Adipose tissue (tissue), 3 donors: Measurements from ENCODE around the gene DHRSX. TPM values are rescaled to one million over a fixed set of nuclear protein-coding genes. Genes with fewer than 3 reads are reported as not detected.
"Not testable (repeated sequence)": the region's sequence is repeated elsewhere in the genome, so short reads cannot be mapped to it uniquely, and the experiment has no call there.

Source experiments
- H3K27ac ChIP-seq: one replicate; pipeline ENCODE4 v1.5.1; 2013; ENCODE audit warnings: low read depth, low read length
- WGBS, 3 donors: extraction: QIAGEN DNeasy Blood & Tissue Kit; methylation state at CpG; one replicate each; pipeline ENCODE4 v1.1.7; 2013; 5-methylcytosine and 5-hydroxymethylcytosine counted together
- polyA plus RNA-seq, 3 donors: library from polyadenylated mRNA; stranded (reverse); fragments of 200-250 nt; gene quantifications; one replicate each; pipeline ENCODE4 v1.2.3, GENCODE V29; 2013
- donor health status: healthy with polysubstance abuse.
- donor health status: Bipolar disorder and iron deficiency.
- donor health status: healthy.

DHRSX gene
- polyA plus RNA-seq, 3 donors: 9.0 to 22.4 (median 16.5) TPM

GRCh38 chrX:2395261-2395992 lies 105.3 kb downstream of the DHRSX start:
- 78 to 89% (median 88%) methylated on average over 19 of the region's 19 CpGs for WGBS, 3 donors
- H3K27ac ChIP-seq: no peak overlapping the region

GRCh38 chrX:2391869-2392606 lies 108.7 kb downstream of the DHRSX start:
- 79 to 86% (median 83%) methylated on average over 15 of the region's 15 CpGs for WGBS, 3 donors

GRCh38 chrX:2390754-2391153 lies 110.0 kb downstream of the DHRSX start:
- H3K27ac ChIP-seq: no peak overlapping the region
- WGBS, 3 donors: 98 to 99% (median 98%) methylated on average over 5 of the region's 5 CpGs

More at GRCh38 chrX:2391869-2392606, 108.7 kb downstream of the DHRSX start:
- H3K27ac ChIP-seq: no peak overlapping the region

- 95 to 96% (median 96%) methylated on average over 15 of the region's 15 CpGs for WGBS, 3 donors
These were observed 111.0 kb downstream of the DHRSX start for GRCh38 chrX:2389731-2390130.

GRCh38 chrX:2389324-2389723 lies 111.5 kb downstream of the DHRSX start:
- 95 to 96% (median 95%) methylated on average over 6 of the region's 6 CpGs for WGBS, 3 donors
- H3K27ac ChIP-seq: no peak overlapping the region

More at GRCh38 chrX:2389731-2390130, 111.0 kb downstream of the DHRSX start:
- not testable (repeated sequence) for H3K27ac ChIP-seq

GRCh38 chrX:2388669-2389068 lies 112.1 kb downstream of the DHRSX start:
- 79 to 90% (median 87%) methylated on average over 4 of the region's 4 CpGs for WGBS, 3 donors
- H3K27ac ChIP-seq: no peak overlapping the region

GRCh38 chrX:2387614-2388239 lies 113.0 kb downstream of the DHRSX start:
- H3K27ac ChIP-seq: no peak overlapping the region
- WGBS, 3 donors: 33 to 61% (median 60%) methylated on average over 6 of the region's 6 CpGs

GRCh38 chrX:2385224-2385623 lies 115.6 kb downstream of the DHRSX start:
- H3K27ac ChIP-seq: no peak overlapping the region
- WGBS, 3 donors: 63 to 87% (median 86%) methylated on average over 3 of the region's 3 CpGs

GRCh38 chrX:2384486-2384885 lies 116.3 kb downstream of the DHRSX start:
- WGBS, 3 donors: 86 to 97% (median 86%) methylated on average over 4 of the region's 4 CpGs
- H3K27ac ChIP-seq: no peak overlapping the region

- H3K27ac ChIP-seq: no peak overlapping the region
- 83 to 99% (median 88%) methylated on average over 3 of the region's 3 CpGs for WGBS, 3 donors
These were observed 117.0 kb downstream of the DHRSX start for GRCh38 chrX:2383735-2384134.

- H3K27ac ChIP-seq: no peak overlapping the region
- 100% methylated on average over 1 of the region's 1 CpG for WGBS, 3 donors
These were observed 117.6 kb downstream of the DHRSX start for GRCh38 chrX:2383144-2383543.

- not testable (repeated sequence) for H3K27ac ChIP-seq
- WGBS, 3 donors: 86 to 97% (median 95%) methylated on average over 3 of the region's 3 CpGs
These were observed 118.2 kb downstream of the DHRSX start for GRCh38 chrX:2382433-2383048.

GRCh38 chrX:2376166-2376565 lies 124.6 kb downstream of the DHRSX start:
- WGBS, 3 donors: 92 to 98% (median 94%) methylated on average over 6 of the region's 6 CpGs
- no peak overlapping the region for H3K27ac ChIP-seq

GRCh38 chrX:2374086-2374485 lies 126.7 kb downstream of the DHRSX start:
- 85 to 89% (median 89%) methylated on average over 4 of the region's 4 CpGs for WGBS, 3 donors
- H3K27ac ChIP-seq: no peak overlapping the region

GRCh38 chrX:2373615-2374014 lies 127.2 kb downstream of the DHRSX start:
- 84 to 91% (median 87%) methylated on average over 8 of the region's 8 CpGs for WGBS, 3 donors
- H3K27ac ChIP-seq: no peak overlapping the region

- WGBS, 3 donors: 82 to 86% (median 85%) methylated on average over 20 of the region's 20 CpGs
- no peak overlapping the region for H3K27ac ChIP-seq
These were observed 129.6 kb downstream of the DHRSX start for GRCh38 chrX:2371026-2371711.

GRCh38 chrX:2370456-2370855 lies 130.3 kb downstream of the DHRSX start:
- H3K27ac ChIP-seq: no peak overlapping the region
- WGBS, 3 donors: 93 to 96% (median 94%) methylated on average over 8 of the region's 8 CpGs

- H3K27ac ChIP-seq: no peak overlapping the region
- 90 to 93% (median 92%) methylated on average over 5 of the region's 5 CpGs for WGBS, 3 donors
These were observed 131.6 kb downstream of the DHRSX start for GRCh38 chrX:2369206-2369605.
